CD14-positive monocyte (primary cell): ENCODE data around the gene TBL3. TPM values are rescaled to one million over a fixed set of nuclear protein-coding genes. Genes with fewer than 3 reads are reported as not detected.

Experiments
- DNase-seq, 3 donors: peaks; one replicate each; pipeline ENCODE4 v3.0.0-alpha.2; 2011 to 2022
- H2AFZ ChIP-seq: 2 replicates; pipeline ENCODE4 v1.6.0; 2012; ENCODE audit warnings: mild to moderate bottlenecking, low read depth, low read length, inconsistent platforms; ENCODE audit not compliant: insufficient read depth, poor library complexity, severe bottlenecking
- H3K27ac ChIP-seq, 2 donors: 1 replicate in 1 of 2; 2 replicates in 1 of 2; pipeline ENCODE4 v1.5.1; 2012 to 2013; ENCODE audit warnings: low read length in 2 of 2, control low read depth in 1 of 2, inconsistent platforms in 1 of 2, low read depth in 1 of 2, mild to moderate bottlenecking in 1 of 2
- H3K27me3 ChIP-seq, 2 donors: one replicate each; pipeline versions ENCODE4 v1.6.0 to v1.6.1; 2011 to 2013; ENCODE audit warnings: low read length in 2 of 2; ENCODE audit not compliant: control insufficient read depth in 2 of 2, insufficient read depth in 2 of 2
- H3K36me3 ChIP-seq, 2 donors: replicated peaks in 1 of 2; 1 replicate in 1 of 2; 2 replicates in 1 of 2; pipeline versions ENCODE4 v1.5.1 to v1.6.1; 2012 to 2013; ENCODE audit warnings: low read length in 2 of 2, control low read depth in 1 of 2, inconsistent platforms in 1 of 2, mild to moderate bottlenecking in 1 of 2; ENCODE audit not compliant: insufficient read depth in 2 of 2, control insufficient read depth in 1 of 2
- H3K4me1 ChIP-seq, 2 donors: 1 replicate in 1 of 2; 2 replicates in 1 of 2; pipeline versions ENCODE4 v1.5.1 to v1.6.1; 2012 to 2013; ENCODE audit warnings: low read length in 2 of 2, control low read depth in 1 of 2, inconsistent platforms in 1 of 2, mild to moderate bottlenecking in 1 of 2, moderate library complexity in 1 of 2; ENCODE audit not compliant: insufficient read depth in 2 of 2, control insufficient read depth in 1 of 2
- H3K4me2 ChIP-seq: replicated peaks from 2 replicates; pipeline ENCODE3; 2012; ENCODE audit warnings: low read length, moderate library complexity, mild to moderate bottlenecking; ENCODE audit not compliant: poor library complexity, severe bottlenecking; ENCODE audit errors: extremely low read depth
- H3K4me3 ChIP-seq, 3 experiments: fragments of 200-600 bp in 1 of 3; sonication (generic) in 1 of 3; replicated peaks in 1 of 3; 1 replicate in 2 of 3; 2 replicates in 1 of 3; pipeline ENCODE4 v1.5.1; 2011 to 2013; ENCODE audit warnings: low read length in 3 of 3, mild to moderate bottlenecking in 3 of 3, control low read depth in 2 of 3, low read depth in 2 of 3, inconsistent platforms in 1 of 3, moderate library complexity in 1 of 3
- H3K79me2 ChIP-seq: 2 replicates; pipeline ENCODE4 v1.6.0; 2012; ENCODE audit warnings: mild to moderate bottlenecking, control low read depth, inconsistent platforms, low read length, moderate library complexity; ENCODE audit not compliant: insufficient read depth
- H3K9ac ChIP-seq: 2 replicates; pipeline ENCODE4 v1.6.0; 2017; ENCODE audit warnings: low read length, mild to moderate bottlenecking; ENCODE audit not compliant: insufficient read depth, poor library complexity, severe bottlenecking
- H3K9me3 ChIP-seq, 2 donors: replicated peaks in 1 of 2; 1 replicate in 1 of 2; 2 replicates in 1 of 2; pipeline versions ENCODE4 v1.5.1 to v1.6.1; 2012 to 2013; ENCODE audit warnings: low read length in 2 of 2, control low read depth in 1 of 2; ENCODE audit not compliant: control insufficient read depth in 1 of 2, insufficient read depth in 1 of 2
- H4K20me1 ChIP-seq: 2 replicates; pipeline ENCODE4 v1.6.0; 2012; ENCODE audit warnings: mild to moderate bottlenecking, low read length, control low read depth, moderate library complexity; ENCODE audit not compliant: insufficient read depth
- H3K27ac Mint-ChIP-seq, 7 donors: one replicate each; pipeline ENCODE4 v1.8.0; 2020; ENCODE audit warnings: mild to moderate bottlenecking in 7 of 7, mixed read lengths in 7 of 7, moderate library complexity in 6 of 7, inconsistent platforms in 2 of 7
- H3K27me3 Mint-ChIP-seq, 3 donors: one replicate each; pipeline ENCODE4 v1.8.0; 2021 to 2022; ENCODE audit warnings: low read depth in 3 of 3, mild to moderate bottlenecking in 3 of 3, mixed read lengths in 3 of 3, moderate library complexity in 3 of 3, inconsistent platforms in 1 of 3
- H3K36me3 Mint-ChIP-seq, 2 donors: one replicate each; pipeline ENCODE4 v1.8.0; 2020; ENCODE audit warnings: mixed read lengths in 2 of 2, inconsistent platforms in 1 of 2, mild to moderate bottlenecking in 1 of 2
- H3K4me1 Mint-ChIP-seq: one replicate; pipeline ENCODE4 v1.8.0; 2020; ENCODE audit warnings: mild to moderate bottlenecking, mixed read lengths
- H3K4me3 Mint-ChIP-seq, 2 donors: one replicate each; pipeline ENCODE4 v1.8.0; 2020; ENCODE audit warnings: mild to moderate bottlenecking in 2 of 2, mixed read lengths in 2 of 2, moderate library complexity in 1 of 2
- H3K9me3 Mint-ChIP-seq, 7 donors: one replicate each; pipeline ENCODE4 v1.8.0; 2020 to 2022; ENCODE audit warnings: mixed read lengths in 7 of 7, mild to moderate bottlenecking in 6 of 7, moderate library complexity in 6 of 7, inconsistent platforms in 2 of 7
- CTCF ChIP-seq: fragments of 200-600 bp; IDR thresholded peaks from one replicate; pipeline ENCODE4 v1.8.0; 2022; ENCODE audit warnings: antibody characterized with exemption, mild to moderate bottlenecking
- WGBS: methylation state at CpG from one replicate; pipeline ENCODE4 v1.1.5; 2013; ENCODE audit warnings: missing lambda C conversion rate; ENCODE audit not compliant: insufficient coverage; 5-methylcytosine and 5-hydroxymethylcytosine counted together
- intact Hi-C, 2 donors: fragments of 100-400 bp; cut with micrococcal nuclease; formaldehyde crosslinking; loops; one replicate each; pipeline versions ENCODE4 v1.15.0 to v1.15.1; 2023
- polyA plus RNA-seq, 3 donors: library from polyadenylated mRNA; depleted of rRNA in 1 of 3; unstranded in 2 of 3; stranded (reverse) in 1 of 3; fragments of 300-500 nt in 2 of 3; fragments of >200 nt in 1 of 3; fragmentation: Illumina TruSeq in 2 of 3; gene quantifications; 1 replicate in 2 of 3; 2 replicates in 1 of 3; pipeline ENCODE4 v1.2.3, GENCODE V29; 2012 to 2021

Gene TBL3
- polyA plus RNA-seq, 3 donors, result 33.9 to 37.8 (median 36.0) TPM

- DNase-seq, result peak in 2 of 3 donors; percentile 30 to 37
- peak overlapping the region; percentile 80 to 84 for H3K4me3 Mint-ChIP-seq
- Histone ChIP-seq H3K4me1 (peaks cover 15 to 32% of the 10 kb centered on the region in 2 donors), H4K20me1 (no peaks in the 10 kb centered on the region), H3K27me3 (peaks cover 23 to 58% of the 10 kb centered on the region in 2 donors), H3K4me3 (peak overlapping the region in 2 of 3 experiments; percentile 17 to 72), H3K4me2 (peak overlapping the region; percentile 80), H3K36me3 (no peaks in the 10 kb centered on the region), H3K9ac (peak overlapping the region; percentile 24), H2AFZ (peak overlapping the region; percentile 81), H3K79me2 (no peaks in the 10 kb centered on the region), H3K9me3 (peaks cover 0 to 4% of the 10 kb centered on the region in 2 donors), H3K27ac (no peak overlapping the region)
- peaks cover 23% of the 10 kb centered on the region for H3K4me1 Mint-ChIP-seq
- TF ChIP-seq CTCF, result no peak
- intact Hi-C loops, result loop anchor here in 1 of 2 donors (5.0 kb wide), 1 partner anchor 130 kb away; no protein-coding TSS in a partner anchor
- H3K27me3 Mint-ChIP-seq, result peaks cover 45 to 80% (median 71%) of the 10 kb centered on the region in 3 donors
- WGBS, result 2% methylated on average over 13 of the region's 14 CpGs
- peak overlapping the region in 1 of 7 donors; percentile 66 for H3K27ac Mint-ChIP-seq
- H3K9me3 Mint-ChIP-seq, result peaks cover 3 to 21% (median 11%) of the 10 kb centered on the region in 7 donors
- peaks cover 5 to 6% of the 10 kb centered on the region in 2 donors for H3K36me3 Mint-ChIP-seq
These were observed 50.9 kb downstream of the TBL3 start for GRCh38 chr16:2022723-2023091.

- DNase-seq, result peak; percentile 87 to 91 (median 89)
- Histone ChIP-seq H3K27ac (peak overlapping the region in 1 of 2 donors; percentile 9), H3K9ac (peak overlapping the region; percentile 24), H2AFZ (peak overlapping the region; percentile 81), H3K4me2 (peak overlapping the region; percentile 80), H3K79me2 (no peaks in the 10 kb centered on the region), H4K20me1 (no peaks in the 10 kb centered on the region), H3K4me3 (peak overlapping the region; percentile 5 to 72 (median 47)), H3K9me3 (peaks cover 0 to 9% of the 10 kb centered on the region in 2 donors), H3K36me3 (no peaks in the 10 kb centered on the region), H3K27me3 (peaks cover 23 to 63% of the 10 kb centered on the region in 2 donors), H3K4me1 (peaks cover 15 to 32% of the 10 kb centered on the region in 2 donors)
- Mint-ChIP-seq H3K9me3 (peaks cover 3 to 23% (median 11%) of the 10 kb centered on the region in 7 donors), H3K27me3 (peaks cover 52 to 80% (median 72%) of the 10 kb centered on the region in 3 donors), H3K36me3 (peaks cover 5 to 6% of the 10 kb centered on the region in 2 donors), H3K4me1 (peaks cover 23% of the 10 kb centered on the region), H3K4me3 (peak overlapping the region; percentile 80 to 92), H3K27ac (peak overlapping the region in 3 of 7 donors; percentile 68 to 89 (median 87))
- peak; percentile 95 for TF ChIP-seq CTCF
- 14% methylated on average over 38 of the region's 53 CpGs for WGBS
- intact Hi-C loops, result loop anchor here in 1 of 2 donors (5.0 kb wide), 1 partner anchor 129 kb away; no protein-coding TSS in a partner anchor
These were observed 51.5 kb downstream of the TBL3 start for GRCh38 chr16:2023092-2024031.
